Stimulated activated CD8-positive, alpha-beta memory T cell treated with anti-CD3 and anti-CD28 coated beads, Interleukin-15, amount 100 ng/mL, for 4 hours (primary cell): ENCODE measurements around the gene RPS17.

Experiments used
- DNase-seq, 2 donors: peaks; one replicate each; pipeline ENCODE4 v3.0.0-alpha.2; 2020; ENCODE audit warnings: low read depth in 2 of 2

Gene RPS17

GRCh38 chr15:82540055-82540983, at the start of gene RPS17:
RPS17 (minus strand) TSS chr15:82540457; CDS start chr15:82540428, 29 bp downstream.
- DNase-seq, result peak; percentile 92 to 98

GRCh38 chr15:82587805-82588204, 47.5 kb upstream of the RPS17 start:
- DNase-seq, result no peak

GRCh38 chr15:82585072-82585471, 44.8 kb upstream of the RPS17 start:
- DNase-seq, result no peak

GRCh38 chr15:82580713-82581112, 40.5 kb upstream of the RPS17 start:
- no peak for DNase-seq

GRCh38 chr15:82575335-82575734, 35.1 kb upstream of the RPS17 start:
- DNase-seq, result no peak

- DNase-seq, result no peak
These were observed 32.7 kb upstream of the RPS17 start for GRCh38 chr15:82572986-82573385.

- DNase-seq, result no peak
These were observed 32.1 kb upstream of the RPS17 start for GRCh38 chr15:82572311-82572710.

- DNase-seq, result no peak
These were observed 31.5 kb upstream of the RPS17 start for GRCh38 chr15:82571722-82572222.

- no peak for DNase-seq
These were observed 30.7 kb upstream of the RPS17 start for GRCh38 chr15:82570721-82571508.

GRCh38 chr15:82569834-82570233, 29.6 kb upstream of the RPS17 start:
- no peak for DNase-seq

- DNase-seq, result no peak
These were observed 28.7 kb upstream of the RPS17 start for GRCh38 chr15:82568986-82569385.

GRCh38 chr15:82567661-82568060, 27.4 kb upstream of the RPS17 start:
- DNase-seq, result no peak

GRCh38 chr15:82566690-82567089, 26.4 kb upstream of the RPS17 start:
- DNase-seq, result no peak

GRCh38 chr15:82558502-82558901, 18.2 kb upstream of the RPS17 start:
- DNase-seq, result no peak

GRCh38 chr15:82556315-82557035, 16.2 kb upstream of the RPS17 start:
- no peak for DNase-seq

- no peak for DNase-seq
These were observed 14.6 kb upstream of the RPS17 start for GRCh38 chr15:82554849-82555248.

GRCh38 chr15:82554351-82554750, 14.1 kb upstream of the RPS17 start:
- DNase-seq, result no peak

- no peak for DNase-seq
These were observed 13.6 kb upstream of the RPS17 start for GRCh38 chr15:82553846-82554245.

- no peak for DNase-seq
These were observed 12.6 kb upstream of the RPS17 start for GRCh38 chr15:82552861-82553260.

- no peak for DNase-seq
These were observed 11.5 kb upstream of the RPS17 start for GRCh38 chr15:82551646-82552247.

GRCh38 chr15:82549199-82549665, 9.0 kb upstream of the RPS17 start:
- DNase-seq, result no peak
